PC-3 (cell line): ENCODE measurements around the gene LAMA2. TPM values are rescaled to one million over a fixed set of nuclear protein-coding genes. Genes with fewer than 3 reads are reported as not detected.
A peak's percentile ranks its signal among the peaks of the same experiment; 100 is the strongest.

Source experiments
- ATAC-seq: fragments of 200-7000 bp; cut with Tn5 transposase; 2 replicates; pipeline ENCODE4 v1.9.1; 2020; ENCODE audit warnings: mild to moderate bottlenecking, moderate library complexity
- BruUV-seq: library from RNA; stranded (reverse); fragments of 400-500 nt; replicated peaks from 2 replicates; lab custom pipeline; 2021; lab: Mats Ljungman, UMichigan
- CTCF ChIA-PET: fragments of 300-600 bp; sonication (Branson Sonifier 250); formaldehyde crosslinking; loops from one replicate; lab custom pipeline; 2022; ENCODE audit warnings: antibody characterized with exemption; lab: Charles Lee
- POLR2A ChIA-PET: fragments of 300-600 bp; sonication (Branson Sonifier 250); formaldehyde crosslinking; loops from one replicate; lab custom pipeline; 2022; ENCODE audit warnings: antibody characterized with exemption; ENCODE audit not compliant: unreplicated experiment; lab: Charles Lee
- DNase-seq: peaks from one replicate; pipeline ENCODE4 v3.0.0-alpha.2; 2015
- H2AFZ ChIP-seq: fragments of 300-600 bp; sonication (generic); 2 replicates; pipeline ENCODE4 v1.6.0; 2016; ENCODE audit warnings: antibody characterized with exemption, low read length
- H3F3A ChIP-seq: fragments of 300-600 bp; sonication (generic); one replicate; pipeline ENCODE4 v1.6.0; 2017; ENCODE audit warnings: antibody characterized with exemption, low read length, control low read depth, mild to moderate bottlenecking; ENCODE audit not compliant: unreplicated experiment
- H3K27ac ChIP-seq: fragments of 300-600 bp; sonication (generic); 2 replicates; pipeline ENCODE4 v1.5.1; 2016; ENCODE audit warnings: mild to moderate bottlenecking, low read length
- H3K27me3 ChIP-seq: fragments of 300-600 bp; sonication (generic); 2 replicates; pipeline ENCODE4 v1.6.1; 2016; ENCODE audit warnings: low read length, mixed read lengths
- H3K36me3 ChIP-seq: fragments of 300-600 bp; sonication (generic); 2 replicates; pipeline ENCODE4 v1.6.1; 2016; ENCODE audit warnings: low read depth, mixed run types, low read length, mixed read lengths
- H3K4me1 ChIP-seq: fragments of 300-600 bp; sonication (generic); 2 replicates; pipeline ENCODE4 v1.5.1; 2016; ENCODE audit warnings: low read length; ENCODE audit not compliant: insufficient read depth
- H3K4me2 ChIP-seq: fragments of 300-600 bp; sonication (generic); 2 replicates; pipeline ENCODE4 v1.6.0; 2016; ENCODE audit warnings: low read length
- H3K4me3 ChIP-seq: fragments of 300-600 bp; sonication (generic); 2 replicates; pipeline ENCODE4 v1.5.1; 2016; ENCODE audit warnings: mild to moderate bottlenecking, low read length, mixed read lengths
- H3K79me2 ChIP-seq: fragments of 300-600 bp; sonication (generic); 2 replicates; pipeline ENCODE4 v1.6.1; 2017; ENCODE audit warnings: low read length, mixed read lengths
- H3K9ac ChIP-seq: fragments of 300-600 bp; sonication (generic); 2 replicates; pipeline ENCODE4 v1.6.0; 2016; ENCODE audit warnings: mild to moderate bottlenecking, low read length
- H3K9me2 ChIP-seq: fragments of 300-600 bp; sonication (generic); replicated peaks from 2 replicates; pipeline ENCODE4 v1.6.1; 2016; ENCODE audit warnings: mixed run types, low read length, mixed read lengths
- H3K9me3 ChIP-seq: fragments of 300-600 bp; sonication (generic); 2 replicates; pipeline ENCODE4 v1.6.1; 2016; ENCODE audit warnings: low read length, mixed read lengths
- H4K20me1 ChIP-seq: fragments of 300-600 bp; sonication (generic); 2 replicates; pipeline ENCODE4 v1.6.1; 2016; ENCODE audit warnings: low read length, mixed read lengths
- CTCF ChIP-seq: fragments of 300-600 bp; sonication (generic); conservative IDR thresholded peaks from 2 replicates; pipeline ENCODE4 v1.5.1; 2017; ENCODE audit warnings: antibody characterized with exemption, low read depth, mild to moderate bottlenecking, low read length
- EZH2 ChIP-seq: fragments of 300-600 bp; sonication (generic); IDR thresholded peaks from one replicate; pipeline ENCODE4 v1.6.1; 2017; ENCODE audit warnings: antibody characterized with exemption, mild to moderate bottlenecking, low read length; ENCODE audit not compliant: unreplicated experiment
- EZH2phosphoT487 ChIP-seq: fragments of 300-600 bp; sonication (generic); IDR thresholded peaks from 2 replicates; pipeline ENCODE4 v1.6.1; 2018; ENCODE audit warnings: mild to moderate bottlenecking, antibody characterized with exemption, low read length, borderline replicate concordance
- intact Hi-C: fragments of 100-400 bp; cut with micrococcal nuclease; formaldehyde crosslinking; loops from 2 replicates; pipeline ENCODE4 v1.9.0; 2023
- total RNA-seq: library from RNA; depleted of rRNA; stranded (reverse); fragments of >200 nt; gene quantifications from 2 replicates; pipeline ENCODE4 v1.2.3, GENCODE V29; 2014

The LAMA2 gene
- total RNA-seq, 1 experiment from 2014 or later, result 0.22 TPM

DNA sequence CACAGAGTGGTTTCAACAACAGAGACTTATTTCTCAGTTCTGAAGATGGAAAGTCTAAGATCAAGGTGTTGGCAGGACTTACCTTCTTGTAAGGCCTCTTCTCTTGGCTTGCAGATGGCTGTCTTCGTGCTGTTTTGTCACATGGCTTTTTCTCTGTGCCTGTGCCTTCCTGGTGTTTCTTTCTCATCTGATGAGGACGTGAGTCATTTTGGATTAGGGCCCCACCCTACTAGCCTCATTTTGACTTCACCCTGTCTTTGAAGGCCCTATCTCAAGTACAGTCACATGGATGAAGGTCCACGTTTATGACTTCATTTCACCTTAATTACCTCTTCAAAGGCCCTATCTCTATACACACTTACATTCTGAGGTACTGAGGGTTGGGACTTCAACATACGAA, 41.4 kb upstream of the LAMA2 start:
- ATAC-seq, result no peak
- no peak for TF ChIP-seq EZH2
- TF ChIP-seq CTCF, result no peak
- no peak for TF ChIP-seq EZH2phosphoT487
- Histone ChIP-seq H3K9me2 (no peaks in the 10 kb centered on the region), H3K27me3 (no peaks in the 10 kb centered on the region), H4K20me1 (no peaks in the 10 kb centered on the region), H3F3A (no peaks in the 10 kb centered on the region), H3K4me2 (no peak overlapping the region), H3K27ac (no peak overlapping the region), H3K79me2 (no peaks in the 10 kb centered on the region), H3K9ac (no peak overlapping the region), H2AFZ (no peak overlapping the region), H3K4me1 (no peaks in the 10 kb centered on the region), H3K4me3 (no peak overlapping the region), H3K9me3 (no peaks in the 10 kb centered on the region), H3K36me3 (no peaks in the 10 kb centered on the region)
- POLR2A ChIA-PET, result no interaction called here
- intact Hi-C loops, result no loop called here
- DNase-seq, result peak; percentile 11
- no TSS peak for BruUV-seq
- CTCF ChIA-PET, result no interaction called here

- ChIA-PET POLR2A (no interaction called here), CTCF (interaction anchor here (0.7 kb wide), 1 partner anchor 181 kb away, joined by 4 read pairs; no protein-coding TSS in a partner anchor)
- no peak overlapping the region for H3K27ac ChIP-seq
- no TSS peak for BruUV-seq
- H3K36me3 ChIP-seq, result no peaks in the 10 kb centered on the region
- no peak overlapping the region for H2AFZ ChIP-seq
- intact Hi-C loops, result no loop called here
- H3K9me2 ChIP-seq, result no peaks in the 10 kb centered on the region
- no peaks in the 10 kb centered on the region for H3K9me3 ChIP-seq
- H3K4me3 ChIP-seq, result no peak overlapping the region
- ATAC-seq (no peak), DNase-seq (no peak)
- no peaks in the 10 kb centered on the region for H3K79me2 ChIP-seq
- no peaks in the 10 kb centered on the region for H3K4me1 ChIP-seq
- no peaks in the 10 kb centered on the region for H3K27me3 ChIP-seq
- no peak overlapping the region for H3K9ac ChIP-seq
- no peak overlapping the region for H3K4me2 ChIP-seq
- no peak for TF ChIP-seq EZH2
- TF ChIP-seq EZH2phosphoT487, result no peak
- no peak for TF ChIP-seq CTCF
- H4K20me1 ChIP-seq, result no peaks in the 10 kb centered on the region
- H3F3A ChIP-seq, result no peaks in the 10 kb centered on the region
Measured at GRCh38 chr6:128844598-128844997, 38.3 kb upstream of the LAMA2 start.

DNA sequence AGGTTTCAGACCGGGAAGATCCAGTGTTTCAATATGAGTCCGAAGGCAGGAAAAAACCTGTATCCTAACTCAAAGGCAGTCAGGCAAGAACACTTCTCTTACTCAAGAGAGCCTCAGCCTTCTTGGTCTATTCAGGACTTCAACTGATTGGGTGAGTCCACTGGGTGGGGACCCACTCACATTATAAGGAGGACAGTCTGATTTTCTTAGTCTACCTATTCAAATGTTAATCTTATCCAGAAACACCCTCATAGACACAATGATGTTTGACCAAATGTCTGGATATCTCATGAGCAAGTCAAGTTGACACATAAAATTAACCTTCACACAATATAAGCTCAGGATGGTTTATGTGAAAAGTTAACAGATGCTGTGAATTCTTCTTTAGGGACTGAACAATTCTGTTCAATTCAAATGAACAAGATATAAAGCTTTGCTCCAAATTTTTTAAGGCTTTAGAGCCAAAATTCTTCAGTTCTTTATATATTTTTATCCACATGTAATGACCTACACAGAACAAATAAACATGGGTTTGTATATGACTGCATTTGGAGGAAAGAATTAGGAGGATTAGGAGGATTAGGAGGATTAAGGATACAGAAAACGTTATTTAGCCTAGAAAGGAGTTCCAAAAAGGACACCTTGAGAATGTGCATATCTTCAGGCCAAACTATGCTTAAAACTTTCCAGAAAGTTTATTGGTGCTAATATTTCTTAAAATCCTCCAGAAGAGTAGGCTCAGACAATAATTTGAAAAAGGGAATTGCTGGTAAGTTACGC, 35.3 kb upstream of the LAMA2 start:
- Histone ChIP-seq H3F3A (no peaks in the 10 kb centered on the region), H3K4me2 (no peak overlapping the region), H2AFZ (no peak overlapping the region), H3K9me2 (no peaks in the 10 kb centered on the region), H3K27me3 (no peaks in the 10 kb centered on the region), H3K9ac (no peak overlapping the region), H3K36me3 (no peaks in the 10 kb centered on the region), H3K9me3 (no peaks in the 10 kb centered on the region), H3K27ac (no peak overlapping the region), H3K4me3 (no peak overlapping the region), H4K20me1 (no peaks in the 10 kb centered on the region), H3K79me2 (no peaks in the 10 kb centered on the region), H3K4me1 (no peaks in the 10 kb centered on the region)
- no TSS peak for BruUV-seq
- ChIA-PET POLR2A (no interaction called here), CTCF (no interaction called here)
- intact Hi-C loops, result no loop called here
- TF ChIP-seq CTCF, result no peak
- TF ChIP-seq EZH2, result no peak
- TF ChIP-seq EZH2phosphoT487, result no peak
- DNase-seq, result no peak
- ATAC-seq, result no peak
